Measurements from ENCODE around the gene HOXC6. TPM values are rescaled to one million over a fixed set of nuclear protein-coding genes. Genes with fewer than 3 reads are reported as not detected.
A peak's percentile ranks its signal among the peaks of the same experiment; 100 is the strongest.

The HOXC6 gene
- total and polyA plus RNA-seq, 9 of the 15 experiments (the other 6 are each of a cell fraction or from before 2014, with no cell fraction given): 0.06 to 4.0 (median 1.4) TPM

- TF ChIP-seq SPI1 (IDR thresholded peaks at IDR 0.05; ENCODE audit: borderline replicate concordance, low read depth, low read length): peak; percentile 70
- no peak for TF ChIP-seq HDAC6 (IDR thresholded peaks at IDR 0.05; ENCODE audit: low read depth, low read length)
- TF ChIP-seq KDM2B (CRISPR knock-in tag; IDR thresholded peaks at IDR 0.05): no peak
- no peak; the same call in 1 of the 2 replicates for TF ChIP-seq TAF7 (tag; IDR thresholded peaks at IDR 0.05)
- TF ChIP-seq MYBL2 (IDR thresholded peaks at IDR 0.05; ENCODE audit: low read depth): no peak
- TF ChIP-seq MYBL2 (CRISPR knock-in tag; IDR thresholded peaks at IDR 0.05; ENCODE audit: borderline replicate concordance): no peak
- no peak for TF ChIP-seq CREB3L1 (IDR thresholded peaks at IDR 0.05; ENCODE audit: borderline replicate concordance, low read depth)
- peak; percentile 71 for TF ChIP-seq SUPT5H (IDR thresholded peaks at IDR 0.05)
- no peak for TF ChIP-seq GMEB1 (CRISPR knock-in tag; IDR thresholded peaks at IDR 0.05)
- TF ChIP-seq ZBTB49 (CRISPR knock-in tag; IDR thresholded peaks at IDR 0.05; ENCODE audit: borderline replicate concordance): no peak
- no peak for TF ChIP-seq E2F8 (IDR thresholded peaks at IDR 0.05; ENCODE audit: low read depth, partially characterized antibody)
- TF ChIP-seq ZBTB8A (IDR thresholded peaks at IDR 0.05; ENCODE audit: partially characterized antibody): no peak
- TF ChIP-seq THAP7 (CRISPR knock-in tag; IDR thresholded peaks at IDR 0.05): no peak
- TF ChIP-seq ERF (CRISPR knock-in tag; IDR thresholded peaks at IDR 0.05): no peak
- TF ChIP-seq E2F1 (CRISPR knock-in tag; IDR thresholded peaks at IDR 0.05): no peak
Measured at GRCh38 chr12:54017878-54018467, 10.3 kb upstream of the HOXC6 start (continued).
